Measurements from ENCODE around the gene STX16.

GRCh38 chr20:58658760-58659159 lies 7.7 kb downstream of the STX16 start:
- TF ChIP-seq POLR2A (IDR thresholded peaks at IDR 0.05; ENCODE audit: low read depth, low read length) (no peak), POLR2AphosphoS5 (IDR thresholded peaks at IDR 0.05; ENCODE audit: low read depth, low read length) (no peak), TAF1 (IDR thresholded peaks at IDR 0.05; ENCODE audit: borderline replicate concordance, low read depth, low read length) (no peak)

All from GM12892 (cell line).